ENCODE data around the gene RNF213.

RNF213 gene

GRCh38 chr17:80219013-80219762, 41.5 kb upstream of the RNF213 start (continued):
- TF ChIP-seq ZNF2 (tag by site-specific recombination; IDR thresholded peaks at IDR 0.05) (no peak), SP7 (tag by site-specific recombination; IDR thresholded peaks at IDR 0.05) (peak; percentile 55; the same call in 1 of the 2 replicates), KLF1 (tag by site-specific recombination; IDR thresholded peaks at IDR 0.05) (peak; percentile 78), ZBTB11 (tag by site-specific recombination; conservative IDR thresholded peaks at IDR 0.05; ENCODE audit: low read depth) (peak; percentile 68; the same call in 1 of the 2 replicates), ZSCAN30 (tag by site-specific recombination; IDR thresholded peaks at IDR 0.05) (peak; percentile 85), ZBTB8A (tag by site-specific recombination; IDR thresholded peaks at IDR 0.05) (peak; percentile 49), ZNF791 (tag by site-specific recombination; IDR thresholded peaks at IDR 0.05) (no peak), ZNF629 (tag by site-specific recombination; IDR thresholded peaks at IDR 0.05) (peak; percentile 50; the same call in 1 of the 2 replicates), PRDM1 (tag by site-specific recombination; IDR thresholded peaks at IDR 0.05) (peak; percentile 69; the same call in 1 of the 2 replicates), ZBTB17 (tag by site-specific recombination; IDR thresholded peaks at IDR 0.05) (peak; percentile 79; the same call in 1 of the 2 replicates), KLF17 (tag by site-specific recombination; IDR thresholded peaks at IDR 0.05) (peak; percentile 50; the same call in 1 of the 2 replicates), ZNF600 (tag by site-specific recombination; IDR thresholded peaks at IDR 0.05) (peak; percentile 56; the same call in 1 of the 2 replicates), ZNF121 (tag by site-specific recombination; IDR thresholded peaks at IDR 0.05) (no peak), ZNF292 (tag by site-specific recombination; IDR thresholded peaks at IDR 0.05; ENCODE audit: borderline replicate concordance, low read depth) (no peak), ZNF558 (tag by site-specific recombination; IDR thresholded peaks at IDR 0.05) (no peak), ZNF184 (tag by site-specific recombination; IDR thresholded peaks at IDR 0.05) (peak; percentile 84), ZNF561 (tag by site-specific recombination; IDR thresholded peaks at IDR 0.05; ENCODE audit: borderline replicate concordance) (peak; percentile 85), ZNF660 (tag by site-specific recombination; IDR thresholded peaks at IDR 0.05) (peak; percentile 99), YY2 (tag by site-specific recombination; IDR thresholded peaks at IDR 0.05) (no peak), ZNF48 (tag by site-specific recombination; IDR thresholded peaks at IDR 0.05) (no peak), GLIS1 (tag by site-specific recombination; IDR thresholded peaks at IDR 0.05) (peak; percentile 92), IKZF3 (tag by site-specific recombination; IDR thresholded peaks at IDR 0.05) (peak; percentile 13; the same call in 1 of the 2 replicates), ZNF391 (tag by site-specific recombination; IDR thresholded peaks at IDR 0.05; ENCODE audit: borderline replicate concordance, low read depth) (no peak), GLIS2 (tag by site-specific recombination; IDR thresholded peaks at IDR 0.05) (peak; percentile 49; the same call in 1 of the 2 replicates), ZNF362 (tag by site-specific recombination; IDR thresholded peaks at IDR 0.05) (peak; percentile 85; the same call in 1 of the 2 replicates), KLF10 (tag by site-specific recombination; IDR thresholded peaks at IDR 0.05) (peak; percentile 70; the same call in 1 of the 2 replicates), ZBTB44 (tag by site-specific recombination; IDR thresholded peaks at IDR 0.05) (peak; percentile 80; the same call in 1 of the 2 replicates), WT1 (tag by site-specific recombination; IDR thresholded peaks at IDR 0.05) (peak; percentile 73), SP2 (tag by site-specific recombination; IDR thresholded peaks at IDR 0.05) (peak; percentile 35), ZNF37A (tag by site-specific recombination; IDR thresholded peaks at IDR 0.05) (peak; percentile 10; the same call in 1 of the 2 replicates), ZNF16 (tag by site-specific recombination; IDR thresholded peaks at IDR 0.05; ENCODE audit: low read depth) (no peak), SCRT2 (tag by site-specific recombination; IDR thresholded peaks at IDR 0.05) (peak; percentile 78), ZNF366 (tag by site-specific recombination; conservative IDR thresholded peaks at IDR 0.05) (peak; percentile 63)

Data from HEK293 (cell line).